HG02588 (cell line): Measurements from ENCODE around the gene RESP18.
A peak's percentile ranks its signal among the peaks of the same experiment; 100 is the strongest.
"Not testable (repeated sequence)": the region's sequence is repeated elsewhere in the genome, so short reads cannot be mapped to it uniquely, and the experiment has no call there.

Experiments used
- ATAC-seq: cut with Tn5 transposase; IDR thresholded peaks from one replicate; pipeline ENCODE4 v1.9.1; 2021; ENCODE audit warnings: mild to moderate bottlenecking, moderate library complexity; ENCODE audit not compliant: unreplicated experiment

The RESP18 gene

DNA sequence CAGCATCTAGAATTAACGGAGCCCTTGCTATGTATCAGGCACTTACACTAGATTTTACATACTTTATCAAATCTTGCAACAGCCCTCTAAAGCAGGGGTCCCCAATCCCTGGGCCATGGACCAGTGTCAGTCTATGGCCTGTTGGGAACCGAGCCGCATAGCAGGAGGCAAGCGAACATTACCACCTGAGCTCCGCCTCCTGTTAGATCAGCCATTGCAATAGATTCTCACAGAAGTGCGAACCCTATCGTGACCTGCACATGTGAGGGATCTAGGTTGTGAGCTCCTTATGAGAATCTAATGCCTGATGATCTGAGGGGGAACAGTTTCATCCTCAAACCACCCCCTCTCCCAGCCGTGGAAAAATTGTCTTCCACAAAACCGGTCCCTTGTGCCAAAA is 39.9 kb downstream of the RESP18 start:
- ATAC-seq: no peak

DNA sequence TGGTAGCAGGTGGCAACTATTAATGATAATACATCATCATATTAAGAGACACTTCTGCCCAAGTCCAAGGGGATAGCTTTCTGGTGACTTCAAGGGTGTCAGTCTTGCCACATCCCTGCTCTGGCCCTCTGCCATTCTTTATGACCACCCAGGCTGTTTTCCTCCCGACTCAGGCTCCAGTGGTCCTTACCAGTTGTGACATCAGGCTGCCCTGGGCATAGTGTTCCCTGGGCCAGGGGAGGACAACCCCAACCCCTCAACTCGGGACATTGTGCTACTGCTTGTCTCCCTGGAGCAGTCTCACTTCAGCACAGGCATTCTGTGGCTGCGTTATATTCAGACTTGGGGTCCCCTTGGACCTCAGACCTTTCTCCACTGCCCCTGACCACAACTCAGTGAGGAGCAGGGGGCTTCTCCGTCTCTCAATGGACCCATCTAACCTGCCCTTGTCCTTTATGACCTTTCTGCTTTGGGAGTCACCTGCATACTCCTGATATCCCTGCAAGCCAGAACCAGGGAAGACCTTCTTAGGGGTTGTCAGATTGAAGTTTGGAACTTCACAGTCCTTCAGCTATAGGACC is 40.5 kb downstream of the RESP18 start:
- no peak for ATAC-seq

DNA sequence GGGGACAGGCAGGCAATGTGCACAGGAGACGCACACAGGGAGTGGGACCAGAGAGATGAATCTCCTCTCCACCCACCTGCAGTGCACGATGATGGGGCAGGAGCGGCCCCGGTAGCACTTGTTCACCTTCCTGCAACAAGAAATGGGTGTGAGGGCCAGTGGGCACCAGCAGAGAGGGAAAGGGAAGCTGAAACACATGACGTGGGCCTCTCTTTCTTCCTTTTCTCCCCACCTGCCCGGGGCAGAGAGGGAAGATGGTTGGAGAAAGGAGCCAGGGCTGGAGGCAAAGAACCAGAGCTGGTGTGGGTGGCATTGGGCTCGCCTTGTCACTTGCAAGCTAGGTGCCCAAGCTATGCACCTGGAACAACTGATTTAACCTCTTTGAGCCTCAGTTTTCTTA is 41.1 kb downstream of the RESP18 start:
- ATAC-seq: no peak

DNA sequence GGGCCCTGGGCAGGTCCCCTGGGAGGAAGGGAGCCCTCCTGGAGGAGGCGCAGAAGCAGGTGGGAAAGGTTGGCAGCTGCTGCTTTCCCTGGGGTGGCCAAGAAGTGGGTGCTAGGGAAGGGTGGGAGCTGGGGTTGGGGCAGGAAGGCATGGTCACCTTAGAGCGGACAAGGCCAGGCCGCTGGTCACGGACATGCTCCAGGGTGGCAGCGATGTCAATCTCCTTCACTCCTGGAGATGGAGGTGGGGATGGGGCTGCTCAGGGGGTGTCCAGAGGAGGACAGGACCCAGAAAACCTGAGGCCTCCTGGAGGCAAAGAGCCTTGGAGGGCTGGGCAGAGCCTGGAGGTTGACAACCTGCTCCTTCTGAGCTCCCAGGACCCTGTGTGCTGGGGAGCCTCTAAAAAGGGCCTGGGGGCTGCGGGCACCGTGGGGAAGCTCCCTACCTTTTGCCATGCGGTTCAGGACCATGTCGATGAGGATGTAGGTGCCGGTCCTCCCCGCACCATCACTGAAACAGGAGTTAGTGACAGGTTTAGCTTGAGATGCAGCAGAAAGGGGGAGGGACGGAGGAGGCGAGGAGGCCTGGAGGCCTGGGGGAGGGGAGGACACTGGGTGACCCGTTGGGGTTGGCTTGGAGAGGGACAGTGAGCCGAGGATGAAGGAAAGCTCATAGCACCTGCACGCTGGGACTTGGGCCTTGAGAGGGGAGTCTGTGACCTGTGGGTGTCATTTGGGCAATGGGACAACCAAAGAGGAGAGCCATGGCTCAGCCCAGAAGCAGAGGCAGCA is 42.0 kb downstream of the RESP18 start:
- ATAC-seq: no peak

DNA sequence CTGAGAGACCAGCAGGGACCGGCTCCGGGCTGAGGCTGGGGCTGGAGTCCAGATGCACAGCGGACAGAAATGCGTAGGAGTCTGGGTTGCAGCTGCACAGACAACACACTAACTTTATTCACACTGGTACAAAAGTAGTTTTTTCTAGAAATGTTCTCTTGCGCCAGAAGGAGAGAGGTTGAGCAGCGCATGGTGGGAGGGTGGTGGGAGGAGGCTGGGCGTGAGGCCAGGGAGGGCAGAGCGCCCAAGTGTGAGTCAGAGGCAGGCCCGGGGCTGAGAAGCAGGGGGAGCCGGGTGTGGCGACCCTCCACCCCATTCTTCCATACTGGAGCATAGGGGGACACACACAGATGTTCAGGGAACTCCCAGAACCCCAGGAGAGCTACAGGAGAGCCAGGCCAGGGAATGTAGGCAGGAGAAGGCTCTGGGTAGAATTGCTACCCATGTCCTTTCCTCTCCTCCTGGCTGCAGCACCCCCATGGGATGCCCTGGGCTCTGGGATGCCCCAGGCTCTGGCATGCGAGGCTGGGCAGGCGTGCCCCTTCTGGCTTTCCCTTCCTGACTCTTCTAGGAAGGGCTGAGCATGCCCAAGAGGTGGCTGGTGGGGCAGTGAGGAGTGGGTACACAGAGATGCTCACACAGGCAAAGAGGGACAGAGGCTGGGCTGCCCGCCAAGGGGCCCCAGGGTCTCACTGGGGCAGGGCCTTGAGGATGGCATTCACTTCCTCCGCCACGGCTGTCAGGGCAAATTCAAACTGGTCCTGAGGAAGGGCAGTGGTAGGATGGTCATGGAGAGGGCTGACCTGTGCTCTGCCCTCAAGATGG is 42.8 kb downstream of the RESP18 start:
- ATAC-seq: no peak

DNA sequence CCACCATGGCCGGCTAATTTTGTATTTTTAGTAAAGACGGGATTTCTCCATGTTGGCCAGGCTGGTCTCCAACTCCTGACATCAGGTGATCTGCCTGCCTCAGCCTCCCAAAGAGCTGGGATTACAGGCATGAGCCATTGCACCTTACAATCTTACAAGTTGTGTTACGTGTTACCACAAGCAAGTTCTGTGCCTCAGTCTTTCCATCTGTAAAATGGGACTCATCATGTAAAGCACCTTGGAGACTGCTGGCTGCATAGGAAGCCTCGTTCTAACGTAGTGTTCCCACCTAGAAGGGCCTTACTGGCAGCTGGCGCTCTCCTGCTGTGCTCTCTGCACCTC is 43.4 kb downstream of the RESP18 start:
- ATAC-seq: no peak

DNA sequence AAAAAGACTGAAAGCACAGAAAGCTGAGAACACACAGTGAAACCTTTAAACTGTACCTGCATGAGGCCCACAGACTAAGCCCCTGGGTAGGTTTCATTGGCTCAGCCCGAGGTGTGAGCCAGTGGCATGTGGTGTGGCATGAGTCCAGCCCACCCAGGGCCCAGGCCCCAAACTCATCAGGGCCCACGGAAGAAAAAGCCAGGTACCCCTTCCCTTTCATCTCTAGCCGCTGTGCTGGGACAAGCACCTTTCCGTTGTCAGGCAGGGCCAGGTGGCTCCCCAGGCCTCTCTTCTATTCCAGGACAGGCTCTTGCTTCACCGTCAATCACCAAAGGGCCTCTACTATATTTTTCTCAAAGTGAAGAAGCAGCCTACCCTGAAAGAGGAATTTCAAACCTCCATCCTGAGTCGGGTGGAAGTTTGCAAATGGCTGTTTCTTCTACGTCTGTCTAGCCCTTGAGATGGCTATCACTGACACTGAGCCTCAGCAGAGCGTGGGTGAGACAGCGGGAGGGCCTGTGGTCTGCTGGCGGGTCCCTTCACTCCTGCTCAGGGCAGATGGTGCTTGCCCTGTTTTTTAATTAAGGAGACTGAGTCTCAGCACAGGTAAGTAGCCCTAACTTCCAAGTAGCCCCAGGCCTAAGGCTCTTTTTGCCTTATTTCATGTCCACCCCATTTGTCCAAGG is 44.8 kb downstream of the RESP18 start:
- ATAC-seq: no peak

DNA sequence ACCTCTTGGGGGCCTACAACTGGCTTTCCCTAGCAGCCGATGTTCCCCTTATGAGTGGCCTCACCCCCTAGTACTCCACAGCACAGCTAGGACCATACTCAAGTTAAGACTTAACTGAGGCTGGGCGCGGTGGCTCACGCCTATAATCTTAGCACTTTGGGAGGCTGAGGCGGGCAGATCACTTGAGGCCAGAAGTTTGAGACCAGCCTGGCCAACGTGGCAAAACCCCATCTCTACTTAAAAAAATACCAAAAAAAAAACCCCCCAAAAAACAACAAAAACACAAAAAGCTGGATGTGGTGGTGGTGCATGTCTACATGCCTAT is 45.5 kb downstream of the RESP18 start:
- not testable (repeated sequence) for ATAC-seq

DNA sequence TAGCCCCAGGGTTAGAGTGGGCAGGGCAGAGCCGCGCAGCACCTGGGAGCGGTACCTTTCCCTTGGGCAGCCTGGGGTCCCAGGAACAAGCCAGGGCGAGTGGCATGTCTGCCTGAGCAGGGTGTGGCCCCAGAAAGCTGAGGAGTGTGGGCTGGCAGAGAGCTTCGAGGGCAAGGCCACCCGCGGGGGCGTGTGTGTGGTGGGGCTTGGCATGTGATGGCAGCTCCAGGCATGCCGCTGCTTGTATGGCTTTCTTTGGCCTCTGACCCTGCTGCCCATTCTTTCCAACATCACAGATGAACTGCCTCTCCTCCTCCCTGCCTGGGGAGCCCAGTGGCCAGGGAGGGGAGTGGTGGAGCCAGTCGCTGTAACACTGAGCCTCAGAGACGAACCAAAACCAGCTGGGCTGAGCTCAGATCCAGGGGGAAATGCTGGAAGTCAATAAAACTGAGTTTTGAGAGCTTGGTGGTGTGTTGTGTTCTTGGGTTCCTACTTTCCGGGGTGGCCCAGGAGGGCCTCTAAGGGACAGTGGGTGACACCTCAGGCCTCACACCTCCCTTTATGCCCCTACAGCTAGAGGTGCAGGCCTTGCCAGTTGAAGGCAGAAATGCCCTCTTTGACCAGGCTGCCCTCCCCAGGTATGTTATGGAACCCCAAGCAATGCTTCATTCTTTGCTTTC is 46.0 kb downstream of the RESP18 start:
- ATAC-seq: no peak

DNA sequence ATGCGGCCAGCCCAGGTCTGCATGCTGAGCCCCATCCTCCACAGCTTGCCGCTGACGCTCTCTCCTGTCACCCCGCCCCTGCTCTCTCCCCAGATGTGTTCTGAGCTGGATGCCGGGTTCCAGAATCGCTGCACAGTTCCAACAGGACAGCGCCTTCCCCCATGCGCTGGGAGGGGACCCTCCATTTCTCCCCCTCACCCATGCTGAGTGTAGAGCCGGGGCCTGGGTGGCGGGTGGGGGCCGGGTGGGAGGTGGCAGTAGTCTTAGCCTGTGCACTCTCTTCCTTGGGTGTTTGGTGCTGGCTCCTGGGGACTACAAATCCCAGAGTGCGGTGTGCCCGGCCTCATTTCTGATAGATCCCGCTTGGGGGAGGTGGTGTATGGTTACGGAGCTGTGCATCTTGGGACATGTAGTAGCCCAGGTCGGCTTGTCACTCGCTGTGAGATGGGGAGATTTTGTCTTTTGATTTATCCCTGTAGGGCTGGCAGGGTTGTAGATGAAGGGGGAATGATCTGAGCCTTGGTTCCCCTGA is 46.6 kb downstream of the RESP18 start:
- ATAC-seq: no peak

DNA sequence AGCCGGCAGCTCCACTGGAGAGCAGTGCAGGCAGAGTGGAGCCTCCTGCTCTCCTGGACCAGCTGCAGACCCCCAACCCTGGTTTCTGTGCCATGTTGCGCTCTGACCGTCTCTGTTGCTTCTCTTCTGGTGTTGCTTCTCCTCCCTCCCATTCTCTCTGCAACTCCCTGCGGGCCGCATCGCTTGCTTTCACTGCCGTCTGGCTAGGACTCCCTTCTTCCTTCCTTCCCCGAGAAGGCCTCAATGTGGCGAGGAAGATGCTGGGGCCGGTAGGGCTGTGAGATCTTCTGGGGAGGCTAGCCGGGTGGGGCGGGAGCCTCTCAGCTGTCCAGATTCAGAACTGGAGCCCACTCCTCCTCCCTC is 47.2 kb downstream of the RESP18 start:
- no peak for ATAC-seq

DNA sequence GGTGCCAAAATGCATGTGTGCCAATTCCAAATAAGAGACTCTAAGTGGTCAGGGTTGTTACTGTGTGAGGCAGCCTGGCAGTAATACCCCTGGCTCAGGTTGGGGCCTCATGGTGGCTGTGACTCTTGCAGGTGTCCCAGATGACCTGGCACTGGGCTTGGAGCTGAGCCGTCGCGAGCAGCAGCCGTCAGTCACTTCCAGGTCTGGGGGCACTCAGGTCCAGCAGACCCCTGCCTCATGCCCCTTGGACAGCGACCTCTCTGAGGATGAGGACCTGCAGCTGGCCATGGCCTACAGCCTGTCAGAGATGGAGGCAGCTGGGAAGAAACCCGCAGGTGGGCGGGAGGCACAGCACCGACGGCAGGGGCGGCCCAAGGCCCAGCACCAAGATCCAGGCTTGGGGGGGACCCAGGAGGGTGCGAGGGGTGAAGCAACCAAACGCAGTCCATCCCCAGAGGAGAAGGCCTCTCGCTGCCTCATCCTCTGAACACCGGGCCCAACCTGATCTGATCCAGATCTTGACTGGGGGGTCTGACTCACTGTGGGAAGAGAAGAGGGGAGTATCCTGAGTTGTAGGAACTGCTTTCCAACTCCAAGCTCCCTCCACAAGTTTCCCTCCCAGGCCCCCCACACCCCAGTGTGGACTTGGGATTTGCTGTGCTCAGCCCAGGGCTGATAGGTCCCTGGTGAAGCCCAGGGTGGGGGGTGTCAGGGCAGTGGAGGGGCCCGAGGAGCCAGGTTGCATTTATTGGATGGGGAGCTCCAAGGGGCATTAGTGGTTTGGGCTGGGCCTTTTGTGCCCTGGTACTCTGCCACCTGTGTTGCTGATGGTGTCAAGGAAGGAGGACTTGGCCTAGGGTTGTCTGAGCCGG is 47.8 kb downstream of the RESP18 start:
- no peak for ATAC-seq

DNA sequence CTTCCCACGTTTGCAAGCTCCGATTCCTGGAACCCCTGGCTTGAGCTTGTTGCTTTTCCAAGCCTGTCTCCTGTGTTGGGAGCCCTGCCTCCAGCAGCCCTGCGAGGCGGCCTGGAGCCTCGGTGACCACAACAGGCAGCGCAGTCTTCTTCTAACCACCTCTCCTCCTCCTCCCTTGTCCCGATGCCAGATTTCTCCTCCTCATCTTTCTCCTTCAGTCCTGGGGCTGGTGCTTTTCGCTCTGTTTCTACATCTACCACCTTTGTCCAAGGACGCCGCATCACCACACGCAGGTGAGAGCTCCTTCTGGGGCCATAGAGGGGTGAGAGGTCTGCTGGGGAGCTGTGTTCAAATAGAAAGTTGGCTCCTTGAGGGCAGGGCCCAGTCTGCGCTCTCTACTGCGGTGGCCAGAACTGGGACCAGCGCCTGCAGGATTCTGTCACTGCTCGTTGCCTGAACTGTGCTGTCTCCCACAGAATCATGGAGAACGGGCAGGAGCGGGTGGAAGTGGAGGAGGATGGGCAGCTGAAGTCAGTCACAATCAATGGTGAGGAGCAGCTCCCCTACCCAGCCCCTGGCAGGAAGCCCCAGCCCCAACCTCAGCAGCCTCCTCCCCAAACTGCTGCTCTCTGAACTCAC is 49.5 kb downstream of the RESP18 start:
- ATAC-seq: no peak

DNA sequence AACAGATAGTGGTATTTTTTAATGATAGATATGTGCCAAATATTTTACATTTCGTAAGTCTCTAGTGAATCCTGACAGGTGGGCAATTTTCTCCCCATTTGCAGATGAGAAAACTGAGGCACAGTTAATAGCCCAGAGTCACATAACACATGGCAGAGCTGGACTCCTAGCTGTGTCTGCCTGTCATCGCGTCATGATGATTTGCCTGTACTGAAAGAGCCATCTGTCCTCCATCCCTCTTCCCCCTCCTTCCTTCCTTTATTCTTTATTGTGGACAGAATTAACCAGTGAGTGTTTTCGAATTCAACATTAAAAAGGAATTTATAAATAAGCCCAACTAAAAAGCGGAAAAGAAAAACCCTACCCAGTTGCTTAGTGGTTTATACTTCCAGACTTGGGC is 50.2 kb downstream of the RESP18 start:
- no peak for ATAC-seq

DNA sequence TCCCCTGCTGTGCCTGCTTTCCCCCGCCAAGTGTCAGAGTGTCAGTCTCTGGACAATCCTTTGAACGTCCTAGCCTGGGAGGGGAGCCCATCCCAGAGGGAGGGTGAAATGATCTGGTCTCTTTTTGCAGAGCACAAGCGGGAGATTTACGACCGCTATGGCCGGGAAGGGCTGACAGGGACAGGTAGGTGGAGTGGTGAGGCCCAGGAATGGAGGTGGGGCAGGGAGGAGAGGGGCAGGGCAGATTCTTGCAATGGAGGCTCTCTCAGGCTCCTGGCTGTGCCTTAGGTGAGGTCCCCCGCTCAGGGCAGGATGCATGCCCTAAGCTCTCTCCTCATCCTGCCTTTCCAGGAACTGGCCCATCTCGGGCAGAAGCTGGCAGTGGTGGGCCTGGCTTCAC is 51.0 kb downstream of the RESP18 start:
- no peak for ATAC-seq

DNA sequence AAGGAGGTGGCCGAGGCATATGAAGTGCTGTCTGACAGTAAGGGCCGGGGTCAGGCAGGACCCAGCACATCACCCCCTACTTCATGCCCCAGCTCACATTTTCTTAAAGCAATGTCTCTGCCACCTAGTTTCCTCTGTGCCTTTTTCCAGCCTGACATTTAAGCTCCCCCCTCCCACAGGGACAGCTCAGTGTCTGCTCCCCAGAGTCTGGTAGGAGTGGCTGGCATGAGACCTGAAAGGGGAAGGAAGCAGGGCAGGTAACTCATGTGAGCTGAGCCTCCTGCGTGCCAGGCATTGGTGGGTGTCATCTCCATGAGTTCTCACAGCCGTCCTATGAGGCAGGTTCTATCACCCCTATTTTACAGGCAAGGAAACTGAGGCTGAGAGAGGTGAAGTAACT is 51.9 kb downstream of the RESP18 start:
- ATAC-seq: no peak

DNA sequence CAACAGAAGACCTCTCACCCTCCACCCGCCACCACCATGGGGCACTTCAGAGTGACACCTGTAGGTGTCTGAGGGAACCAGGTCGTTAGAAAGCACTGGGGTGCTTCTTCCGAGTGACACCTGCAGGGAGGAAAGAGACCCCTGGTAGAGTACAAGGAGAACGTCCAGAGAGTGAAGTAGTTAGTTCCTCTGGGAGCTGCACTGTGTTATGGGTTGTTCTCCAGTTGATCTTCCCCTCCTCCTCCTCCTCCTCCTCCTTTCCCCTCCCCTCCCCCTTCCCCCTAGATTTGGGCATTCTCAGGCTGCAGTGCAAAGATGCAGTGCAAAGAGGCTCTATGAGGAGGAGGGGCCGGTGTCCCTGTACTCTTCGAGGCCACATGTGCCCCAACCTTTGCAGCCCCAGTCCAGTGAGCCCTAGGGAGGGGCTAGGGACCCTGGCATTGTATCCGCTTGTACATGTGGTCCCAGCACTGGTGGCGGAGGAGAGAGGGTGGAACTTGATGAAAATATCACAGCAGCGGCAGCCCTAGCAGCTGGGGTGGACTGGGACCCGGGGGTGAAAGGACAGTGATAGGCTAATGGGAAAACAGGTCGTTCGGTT is 52.5 kb downstream of the RESP18 start:
- ATAC-seq: no peak

DNA sequence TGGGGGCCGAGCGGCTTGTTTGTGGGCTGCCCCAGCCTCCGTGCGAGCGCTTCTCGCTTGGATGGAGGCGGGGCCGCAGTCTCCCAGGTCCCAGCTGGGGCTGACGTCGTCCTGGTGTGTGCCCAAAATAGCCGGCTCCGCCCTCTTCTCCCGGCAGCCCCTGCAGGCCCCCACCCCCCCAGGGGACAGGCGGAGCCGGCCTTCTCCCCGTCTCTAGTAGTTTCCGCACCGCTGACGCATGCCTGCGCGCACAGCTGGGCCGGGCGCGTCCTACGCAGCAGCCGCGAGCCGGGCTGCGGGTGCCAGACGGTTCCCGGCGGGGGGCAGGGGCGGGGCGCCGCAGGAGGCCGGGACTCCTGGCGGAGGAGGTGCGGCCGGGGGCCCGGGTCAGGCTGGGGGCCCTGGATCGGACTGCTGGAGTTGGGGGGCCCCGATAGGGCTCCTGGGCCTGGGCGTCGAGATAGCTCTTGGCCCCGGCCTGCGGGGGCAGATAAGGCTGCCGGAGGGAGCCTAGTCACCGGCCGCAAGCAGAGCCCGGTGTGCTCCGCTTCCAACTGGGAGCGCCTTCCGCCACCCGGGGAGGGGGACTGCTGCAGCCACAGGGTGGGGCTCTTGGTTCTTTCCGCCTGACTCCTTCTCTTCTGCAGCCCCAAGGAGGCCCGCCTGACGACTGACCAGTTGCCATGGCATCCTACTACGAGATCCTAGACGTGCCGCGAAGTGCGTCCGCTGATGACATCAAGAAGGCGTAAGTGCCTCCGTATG is 53.2 kb downstream of the RESP18 start, which contains the start of gene DNAJB2:
TSS of gene DNAJB2 (plus strand) at position 216 of the 765 bp plus-strand sequence. CDS start at position 684, 468 bp downstream.
- peak; percentile 81 for ATAC-seq
